Hematopoietic multipotent progenitor cell (in vitro differentiated cells): ENCODE results near the gene TRIL. TPM values are rescaled to one million over a fixed set of nuclear protein-coding genes. Genes with fewer than 3 reads are reported as not detected.
A peak's percentile ranks its signal among the peaks of the same experiment; 100 is the strongest.

Source experiments
- DNase-seq, 3 donors: peaks; one replicate each; pipeline ENCODE4 v3.0.0-alpha.2; 2011 to 2015; ENCODE audit warnings: low read depth in 2 of 3, low spot score in 2 of 3
- total RNA-seq: library from RNA; depleted of rRNA; stranded (reverse); fragments of >200 nt; gene quantifications from one replicate; pipeline ENCODE4 v1.2.3, GENCODE V29; 2012

The TRIL gene
- total RNA-seq = under 0.01 TPM

- peak in 1 of 3 donors; percentile 32 for DNase-seq
Measured at GRCh38 chr7:28958235-28958979, at the start of gene TRIL. TRIL (minus strand) TSS chr7:28958330; CDS start chr7:28958046, 284 bp downstream.

GRCh38 chr7:29007127-29007526 is 49.0 kb upstream of the TRIL start:
- no peak for DNase-seq

- no peak for DNase-seq
Measured at GRCh38 chr7:29005829-29006228, 47.7 kb upstream of the TRIL start.

- no peak for DNase-seq
Measured at GRCh38 chr7:29005406-29005805, 47.3 kb upstream of the TRIL start.

GRCh38 chr7:29003703-29004102 is 45.6 kb upstream of the TRIL start:
- no peak for DNase-seq

- DNase-seq = no peak
Measured at GRCh38 chr7:29000717-29001076, 42.6 kb upstream of the TRIL start.

- no peak for DNase-seq
Measured at GRCh38 chr7:28999895-29000716, 42.0 kb upstream of the TRIL start.

- no peak for DNase-seq
Measured at GRCh38 chr7:28999427-28999826, 41.3 kb upstream of the TRIL start.

GRCh38 chr7:28998105-28998504 is 40.0 kb upstream of the TRIL start:
- no peak for DNase-seq

- no peak for DNase-seq
Measured at GRCh38 chr7:28996836-28997235, 38.7 kb upstream of the TRIL start.

- no peak for DNase-seq
Measured at GRCh38 chr7:28993371-28993770, 35.2 kb upstream of the TRIL start.

GRCh38 chr7:28992798-28993197 is 34.7 kb upstream of the TRIL start:
- DNase-seq = no peak

- no peak for DNase-seq
Measured at GRCh38 chr7:28990200-28990960, 32.2 kb upstream of the TRIL start.

- DNase-seq = no peak
Measured at GRCh38 chr7:28989211-28989980, 31.3 kb upstream of the TRIL start.

- DNase-seq = no peak
Measured at GRCh38 chr7:28988810-28989209, 30.7 kb upstream of the TRIL start.

- no peak for DNase-seq
Measured at GRCh38 chr7:28988091-28988490, 30.0 kb upstream of the TRIL start.

GRCh38 chr7:28986765-28987110 is 28.6 kb upstream of the TRIL start:
- DNase-seq = peak in 1 of 3 donors; percentile 2

GRCh38 chr7:28986028-28986764 is 28.1 kb upstream of the TRIL start:
- DNase-seq = no peak

- peak in 2 of 3 donors; percentile 29 to 73 for DNase-seq
Measured at GRCh38 chr7:28984631-28985030, 26.5 kb upstream of the TRIL start.

GRCh38 chr7:28984217-28984616 is 26.1 kb upstream of the TRIL start:
- DNase-seq = no peak
